Adipocyte (in vitro differentiated cells): ENCODE results near the gene SS18L1.

Experiments
- DNase-seq: peaks from one replicate; pipeline ENCODE4 v3.0.0-alpha.2; 2015; ENCODE audit warnings: low read depth
- H3K27me3 ChIP-seq: replicated peaks from 2 replicates; pipeline ENCODE4 v1.7.0; 2013; ENCODE audit warnings: mild to moderate bottlenecking, low read length, moderate library complexity; ENCODE audit not compliant: control insufficient read depth, insufficient read depth
- H3K36me3 ChIP-seq: 2 replicates; pipeline ENCODE4 v1.7.0; 2013; ENCODE audit warnings: low read length, mild to moderate bottlenecking, moderate library complexity; ENCODE audit not compliant: control insufficient read depth, insufficient read depth, severe bottlenecking
- H3K4me1 ChIP-seq: 2 replicates; pipeline ENCODE4 v1.7.0; 2013; ENCODE audit warnings: mild to moderate bottlenecking, low read length, moderate library complexity; ENCODE audit not compliant: control insufficient read depth, insufficient read depth
- H3K4me3 ChIP-seq: 2 replicates; pipeline ENCODE4 v1.7.0; 2013; ENCODE audit warnings: mild to moderate bottlenecking, low read length, moderate library complexity
- H3K9ac ChIP-seq: 2 replicates; pipeline ENCODE4 v1.7.0; 2013; ENCODE audit warnings: mild to moderate bottlenecking, low read length, moderate library complexity
- H3K9me3 ChIP-seq: 2 replicates; pipeline ENCODE4 v1.7.0; 2013; ENCODE audit warnings: mild to moderate bottlenecking, low read length, moderate library complexity; ENCODE audit not compliant: control insufficient read depth

Gene SS18L1

GRCh38 chr20:62229667-62230066 lies 86.1 kb downstream of the SS18L1 start:
- Histone ChIP-seq H3K27me3 (peaks cover 58% of the 10 kb centered on the region), H3K4me3 (no peak overlapping the region), H3K9me3 (peaks cover 3% of the 10 kb centered on the region), H3K36me3 (no peaks in the 10 kb centered on the region), H3K4me1 (no peaks in the 10 kb centered on the region), H3K9ac (no peak overlapping the region)
- no peak for DNase-seq

- Histone ChIP-seq H3K27me3 (peaks cover 53% of the 10 kb centered on the region), H3K36me3 (no peaks in the 10 kb centered on the region), H3K9ac (no peak overlapping the region), H3K4me3 (no peak overlapping the region), H3K4me1 (no peaks in the 10 kb centered on the region), H3K9me3 (peaks cover 3% of the 10 kb centered on the region)
- no peak for DNase-seq
Observed at GRCh38 chr20:62230276-62230675, 86.7 kb downstream of the SS18L1 start.

GRCh38 chr20:62230696-62231095 lies 87.1 kb downstream of the SS18L1 start:
- H3K4me1 ChIP-seq, result no peaks in the 10 kb centered on the region
- no peak overlapping the region for H3K9ac ChIP-seq
- H3K36me3 ChIP-seq, result no peaks in the 10 kb centered on the region
- H3K4me3 ChIP-seq, result no peak overlapping the region
- peaks cover 49% of the 10 kb centered on the region for H3K27me3 ChIP-seq
- peaks cover 3% of the 10 kb centered on the region for H3K9me3 ChIP-seq
- DNase-seq, result no peak

- Histone ChIP-seq H3K4me3 (no peak overlapping the region), H3K36me3 (no peaks in the 10 kb centered on the region), H3K27me3 (peaks cover 47% of the 10 kb centered on the region), H3K9ac (no peak overlapping the region), H3K9me3 (peaks cover 3% of the 10 kb centered on the region), H3K4me1 (no peaks in the 10 kb centered on the region)
- no peak for DNase-seq
Observed at GRCh38 chr20:62231292-62231691, 87.7 kb downstream of the SS18L1 start.
